Adrenal gland (tissue), 12 donors: ENCODE results near the gene BMERB1. TPM values are rescaled to one million over a fixed set of nuclear protein-coding genes. Genes with fewer than 3 reads are reported as not detected.
"Not testable (repeated sequence)": the region's sequence is repeated elsewhere in the genome, so short reads cannot be mapped to it uniquely, and the experiment has no call there.

Experiments
- DNase-seq, 7 donors: peaks; one replicate each; pipeline ENCODE4 v3.0.0-alpha.2; 2019 to 2020
- H3K27ac ChIP-seq, 5 donors: fragments of 200-600 bp; sonication (generic) in 4 of 5; 1 replicate in 3 of 5; 2 replicates in 2 of 5; pipeline versions ENCODE4 v1.5.1 to v1.8.0; 2016 to 2020; ENCODE audit warnings: mild to moderate bottlenecking in 1 of 5
- H3K27me3 ChIP-seq: fragments of 200-600 bp; 2 replicates; pipeline ENCODE4 v1.8.0; 2021
- H3K36me3 ChIP-seq, 2 donors: fragments of 200-600 bp; replicated peaks in 1 of 2; 1 replicate in 1 of 2; 2 replicates in 1 of 2; pipeline versions ENCODE4 v1.5.1 to v1.8.0; 2018 to 2022
- H3K4me1 ChIP-seq, 2 donors: fragments of 200-600 bp; replicated peaks in 1 of 2; 1 replicate in 1 of 2; 2 replicates in 1 of 2; pipeline versions ENCODE4 v1.5.1 to v1.8.0; 2018 to 2021
- H3K4me3 ChIP-seq, 4 donors: fragments of 200-600 bp; sonication (generic) in 3 of 4; one replicate each; pipeline ENCODE4 v1.5.1; 2016 to 2018
- H3K9me3 ChIP-seq, 3 donors: fragments of 200-600 bp; sonication (generic) in 1 of 3; replicated peaks in 1 of 3; 1 replicate in 2 of 3; 2 replicates in 1 of 3; pipeline versions ENCODE4 v1.5.1 to v1.8.0; 2016 to 2021
- CTCF ChIP-seq, 6 experiments: fragments of 450-650 bp in 4 of 6; fragments of 200-600 bp in 2 of 6; sonication (generic) in 1 of 6; IDR thresholded peaks; 1 replicate in 5 of 6; 2 replicates in 1 of 6; pipeline versions ENCODE4 v1.5.1 to v1.8.0; 2016 to 2021; ENCODE audit warnings: antibody characterized with exemption in 6 of 6, mild to moderate bottlenecking in 2 of 6, moderate library complexity in 1 of 6
- POLR2A ChIP-seq, 2 donors: fragments of 450-650 bp; IDR thresholded peaks; one replicate each; pipeline ENCODE4 v1.6.1; 2017; ENCODE audit warnings: antibody characterized with exemption in 2 of 2, mild to moderate bottlenecking in 2 of 2, moderate library complexity in 1 of 2
- WGBS, 4 donors: extraction: QIAGEN DNeasy Blood & Tissue Kit in 2 of 4; methylation state at CpG; one replicate each; pipeline versions ENCODE4 v1.1.5 to v1.1.7; 2013 to 2017; 5-methylcytosine and 5-hydroxymethylcytosine counted together
- intact Hi-C, 2 donors: fragments of 100-400 bp; cut with DNase I; formaldehyde crosslinking; loops; one replicate each; pipeline versions ENCODE4 v1.14.1 to v1.15.0; 2022 to 2023
- polyA plus RNA-seq, 3 donors: library from polyadenylated mRNA; stranded (reverse); fragments of 200-250 nt in 2 of 3; fragments of 350-450 nt in 1 of 3; fragmentation: Illumina TruSeq in 1 of 3; extraction: RNeasy Lipid Tissue Mini Kit (QIAGEN cat#74804) in 1 of 3; gene quantifications; one replicate each; pipeline ENCODE4 v1.2.3, GENCODE V29; 2013 to 2014
- total RNA-seq, 9 donors: library from RNA; depleted of rRNA in 4 of 9; stranded (reverse); fragments of >200 nt in 4 of 9; fragments of 120-200 nt in 1 of 9; fragmentation: NEBNext Ultra II Directional in 1 of 9; extraction: Animal tissue kit (Norgen Biotek cat#: 25700) in 1 of 9; gene quantifications; one replicate each; pipeline versions ENCODE4 v1.1.0 to v1.2.4, GENCODE V29; 2013 to 2023
- donor health status: healthy with polysubstance abuse.
- donor health status: Bipolar disorder and iron deficiency.
- donor health status: DM: yes; HTN: yes; CAD: no.
- donor health status: DM: no; HTN: no; CAD: no.
- donor health status: DM: no; HTN: no; CAD: no.
- donor health status: DM: yes; HTN: yes; CAD: no.

Gene BMERB1
- total and polyA plus RNA-seq, 12 donors = 9.8 to 56.0 (median 18.7) TPM

GRCh38 chr16:15542734-15543347 is 108.5 kb downstream of the BMERB1 start:
- no peak for TF ChIP-seq CTCF (IDR thresholded peaks at IDR 0.05)
- TF ChIP-seq POLR2A (IDR thresholded peaks at IDR 0.05) = no peak
- Histone ChIP-seq H3K36me3 (no peaks in the 10 kb centered on the region), H3K27ac (no peak overlapping the region), H3K4me3 (no peak overlapping the region), H3K4me1 (no peaks in the 10 kb centered on the region), H3K9me3 (no peaks in the 10 kb centered on the region), H3K27me3 (no peaks in the 10 kb centered on the region)
- intact Hi-C loops = no loop called here
- WGBS, 4 donors = 81 to 97% (median 94%) methylated on average over 6 of the region's 6 CpGs
- no peak for DNase-seq

GRCh38 chr16:15544405-15544804 is 110.0 kb downstream of the BMERB1 start:
- no peaks in the 10 kb centered on the region for H3K27me3 ChIP-seq
- no peak overlapping the region for H3K4me3 ChIP-seq
- DNase-seq = no peak
- intact Hi-C loops = no loop called here
- H3K27ac ChIP-seq = no peak overlapping the region
- 75 to 84% (median 81%) methylated on average over 5 of the region's 5 CpGs for WGBS, 4 donors
- TF ChIP-seq POLR2A (IDR thresholded peaks at IDR 0.05) = no peak
- TF ChIP-seq CTCF (IDR thresholded peaks at IDR 0.05) = no peak
- no peaks in the 10 kb centered on the region for H3K9me3 ChIP-seq
- H3K36me3 ChIP-seq = no peaks in the 10 kb centered on the region
- H3K4me1 ChIP-seq = no peaks in the 10 kb centered on the region

GRCh38 chr16:15545544-15545943 is 111.2 kb downstream of the BMERB1 start:
- intact Hi-C loops = no loop called here
- H3K4me1 ChIP-seq = no peaks in the 10 kb centered on the region
- H3K36me3 ChIP-seq = no peaks in the 10 kb centered on the region
- TF ChIP-seq CTCF (IDR thresholded peaks at IDR 0.05) (no peak), POLR2A (IDR thresholded peaks at IDR 0.05) (no peak)
- no peaks in the 10 kb centered on the region for H3K27me3 ChIP-seq
- 94 to 96% (median 94%) methylated on average over 2 of the region's 2 CpGs for WGBS, 4 donors
- no peak overlapping the region for H3K4me3 ChIP-seq
- no peak overlapping the region for H3K27ac ChIP-seq
- DNase-seq = no peak
- no peaks in the 10 kb centered on the region for H3K9me3 ChIP-seq

GRCh38 chr16:15547072-15547767 is 112.8 kb downstream of the BMERB1 start:
- intact Hi-C loops, H3K9me3 ChIP-seq: not testable (repeated sequence)

GRCh38 chr16:15547768-15548096 is 113.3 kb downstream of the BMERB1 start:
- Histone ChIP-seq H3K4me1 (no peaks in the 10 kb centered on the region), H3K9me3 (no peaks in the 10 kb centered on the region), H3K27me3 (no peaks in the 10 kb centered on the region), H3K27ac (no peak overlapping the region), H3K36me3 (no peaks in the 10 kb centered on the region), H3K4me3 (no peak overlapping the region)
- no peak for DNase-seq
- no peak for TF ChIP-seq POLR2A (IDR thresholded peaks at IDR 0.05)
- no peak for TF ChIP-seq CTCF (IDR thresholded peaks at IDR 0.05)
- WGBS, 4 donors = 90 to 98% (median 95%) methylated on average over 6 of the region's 6 CpGs
- intact Hi-C loops = no loop called here

More at GRCh38 chr16:15547072-15547767, 112.8 kb downstream of the BMERB1 start:
- H3K4me3 ChIP-seq, DNase-seq, H3K27ac ChIP-seq, H3K27me3 ChIP-seq, H3K4me1 ChIP-seq, H3K36me3 ChIP-seq: not testable (repeated sequence)
- 91 to 97% (median 94%) methylated on average over 13 of the region's 13 CpGs for WGBS, 4 donors
